Activated T-cell treated with anti-CD3 and anti-CD28 coated beads, Interleukin-2, amount 50 U/mL, for 24 hours (primary cell): ENCODE measurements around the gene ADAM17.
"Not testable (repeated sequence)": the region's sequence is repeated elsewhere in the genome, so short reads cannot be mapped to it uniquely, and the experiment has no call there.

Source experiments
- DNase-seq: peaks from one replicate; pipeline ENCODE4 v3.0.0-alpha.2; 2020
- H3K27ac Mint-ChIP-seq: 2 replicates; pipeline ENCODE4 v1.8.0; 2020; ENCODE audit warnings: mild to moderate bottlenecking, mixed read lengths
- H3K27me3 Mint-ChIP-seq: 2 replicates; pipeline ENCODE4 v1.8.0; 2020; ENCODE audit warnings: mixed read lengths
- H3K36me3 Mint-ChIP-seq: 2 replicates; pipeline ENCODE4 v1.8.0; 2020; ENCODE audit warnings: low read depth, mixed read lengths
- H3K4me1 Mint-ChIP-seq: 2 replicates; pipeline ENCODE4 v1.8.0; 2020; ENCODE audit warnings: low read depth, mixed read lengths
- H3K4me3 Mint-ChIP-seq: 2 replicates; pipeline ENCODE4 v1.8.0; 2020; ENCODE audit warnings: mild to moderate bottlenecking, moderate library complexity, mixed read lengths
- H3K9me3 Mint-ChIP-seq: 2 replicates; pipeline ENCODE4 v1.8.0; 2020; ENCODE audit warnings: mixed read lengths

The ADAM17 gene

GRCh38 chr2:9518780-9519179 lies 36.9 kb downstream of the ADAM17 start:
- DNase-seq = no peak
- H3K36me3 Mint-ChIP-seq = peaks cover 78% of the 10 kb centered on the region
- peaks cover 2% of the 10 kb centered on the region for H3K4me1 Mint-ChIP-seq
- no peaks in the 10 kb centered on the region for H3K27me3 Mint-ChIP-seq
- no peak overlapping the region for H3K4me3 Mint-ChIP-seq
- no peaks in the 10 kb centered on the region for H3K9me3 Mint-ChIP-seq
- peak overlapping the region; percentile 75 for H3K27ac Mint-ChIP-seq

DNA sequence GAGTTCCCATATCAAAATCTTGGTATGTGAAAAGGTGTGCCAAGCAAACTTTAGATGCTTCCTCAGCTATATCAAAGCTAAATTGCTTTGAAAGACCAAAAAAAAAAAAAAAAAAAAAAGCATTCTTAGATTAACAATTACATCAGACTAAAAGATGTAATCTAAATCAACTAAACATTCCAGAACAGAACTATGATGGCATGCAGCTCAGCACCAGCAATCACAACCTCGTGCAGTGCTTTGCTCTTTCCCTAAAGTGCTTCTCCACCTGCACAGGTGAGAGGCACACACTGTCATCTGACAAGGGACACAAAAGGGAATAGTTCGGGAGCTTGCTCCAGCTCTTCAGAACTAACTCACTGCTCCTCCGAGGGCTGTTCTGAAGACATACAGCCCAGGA lies 37.5 kb downstream of the ADAM17 start:
- no peak for DNase-seq
- peaks cover 2% of the 10 kb centered on the region for H3K4me1 Mint-ChIP-seq
- H3K27ac Mint-ChIP-seq = no peak overlapping the region
- no peaks in the 10 kb centered on the region for H3K27me3 Mint-ChIP-seq
- no peaks in the 10 kb centered on the region for H3K9me3 Mint-ChIP-seq
- no peak overlapping the region for H3K4me3 Mint-ChIP-seq
- H3K36me3 Mint-ChIP-seq = peaks cover 78% of the 10 kb centered on the region

GRCh38 chr2:9517118-9517782 lies 38.4 kb downstream of the ADAM17 start:
- H3K9me3 Mint-ChIP-seq = no peaks in the 10 kb centered on the region
- H3K27me3 Mint-ChIP-seq = no peaks in the 10 kb centered on the region
- peaks cover 2% of the 10 kb centered on the region for H3K4me1 Mint-ChIP-seq
- H3K4me3 Mint-ChIP-seq = no peak overlapping the region
- peaks cover 82% of the 10 kb centered on the region for H3K36me3 Mint-ChIP-seq
- no peak for DNase-seq
- H3K27ac Mint-ChIP-seq = peak overlapping the region; percentile 19

- H3K4me1 Mint-ChIP-seq, H3K27me3 Mint-ChIP-seq, H3K27ac Mint-ChIP-seq, H3K4me3 Mint-ChIP-seq, H3K9me3 Mint-ChIP-seq, DNase-seq: not testable (repeated sequence)
- H3K36me3 Mint-ChIP-seq = peaks cover 71% of the 10 kb centered on the region
These were observed 41.7 kb downstream of the ADAM17 start for GRCh38 chr2:9513946-9514345.

- no peak overlapping the region for H3K4me3 Mint-ChIP-seq
- no peak overlapping the region for H3K27ac Mint-ChIP-seq
- H3K27me3 Mint-ChIP-seq = no peaks in the 10 kb centered on the region
- no peaks in the 10 kb centered on the region for H3K4me1 Mint-ChIP-seq
- peaks cover 78% of the 10 kb centered on the region for H3K36me3 Mint-ChIP-seq
- no peaks in the 10 kb centered on the region for H3K9me3 Mint-ChIP-seq
- DNase-seq = no peak
These were observed 46.7 kb downstream of the ADAM17 start for GRCh38 chr2:9508931-9509330.

GRCh38 chr2:9498210-9498609 lies 57.4 kb downstream of the ADAM17 start:
- peak overlapping the region; percentile 82 for H3K27ac Mint-ChIP-seq
- no peak overlapping the region for H3K4me3 Mint-ChIP-seq
- no peaks in the 10 kb centered on the region for H3K27me3 Mint-ChIP-seq
- peaks cover 39% of the 10 kb centered on the region for H3K4me1 Mint-ChIP-seq
- no peaks in the 10 kb centered on the region for H3K9me3 Mint-ChIP-seq
- peaks cover 89% of the 10 kb centered on the region for H3K36me3 Mint-ChIP-seq
- DNase-seq = no peak

DNA sequence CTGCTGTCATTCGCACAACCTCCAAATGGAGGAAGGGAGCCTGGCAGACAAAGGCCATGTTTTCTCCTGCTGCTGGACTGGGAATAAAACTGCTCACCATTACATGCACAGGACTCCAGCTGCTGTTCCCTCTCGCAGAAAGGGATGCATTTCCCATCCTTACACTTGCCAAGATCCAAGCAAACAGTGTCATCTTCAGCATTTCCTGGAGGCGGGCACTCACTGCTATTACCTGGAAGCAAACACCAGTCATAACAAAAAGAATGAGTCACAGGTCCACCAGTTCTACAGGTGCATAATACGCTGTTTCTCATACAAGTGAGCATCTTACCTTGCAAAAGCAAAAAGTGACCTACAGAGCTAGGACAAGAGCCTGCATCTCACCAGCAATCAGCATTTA lies 58.6 kb downstream of the ADAM17 start:
- H3K27ac Mint-ChIP-seq = peak overlapping the region; percentile 85
- peaks cover 47% of the 10 kb centered on the region for H3K4me1 Mint-ChIP-seq
- H3K36me3 Mint-ChIP-seq = peaks cover 89% of the 10 kb centered on the region
- no peaks in the 10 kb centered on the region for H3K27me3 Mint-ChIP-seq
- no peaks in the 10 kb centered on the region for H3K9me3 Mint-ChIP-seq
- H3K4me3 Mint-ChIP-seq = no peak overlapping the region
- no peak for DNase-seq

DNA sequence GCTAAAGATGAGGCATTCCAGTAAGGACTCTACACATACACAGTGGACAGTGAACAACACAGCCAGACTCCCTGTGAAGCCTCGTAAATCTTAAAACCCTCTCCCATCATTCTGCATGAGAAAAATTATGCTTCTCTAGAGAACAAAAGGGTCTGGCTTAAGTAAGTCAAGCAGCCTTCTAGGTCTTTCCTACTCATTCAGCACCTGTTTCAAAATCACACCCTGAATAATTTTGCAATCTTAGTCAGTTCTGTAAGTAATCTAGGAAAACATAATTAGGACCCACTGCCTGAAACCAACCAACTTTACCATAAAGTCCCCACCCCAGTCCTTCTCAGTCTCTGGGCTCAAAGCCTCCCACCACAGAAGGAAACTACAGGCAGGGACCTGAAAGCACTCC lies 61.5 kb downstream of the ADAM17 start:
- H3K27me3 Mint-ChIP-seq = no peaks in the 10 kb centered on the region
- peak overlapping the region; percentile 85 for H3K27ac Mint-ChIP-seq
- no peak overlapping the region for H3K4me3 Mint-ChIP-seq
- no peak for DNase-seq
- peaks cover 56% of the 10 kb centered on the region for H3K4me1 Mint-ChIP-seq
- H3K9me3 Mint-ChIP-seq = no peaks in the 10 kb centered on the region
- H3K36me3 Mint-ChIP-seq = peaks cover 90% of the 10 kb centered on the region

DNA sequence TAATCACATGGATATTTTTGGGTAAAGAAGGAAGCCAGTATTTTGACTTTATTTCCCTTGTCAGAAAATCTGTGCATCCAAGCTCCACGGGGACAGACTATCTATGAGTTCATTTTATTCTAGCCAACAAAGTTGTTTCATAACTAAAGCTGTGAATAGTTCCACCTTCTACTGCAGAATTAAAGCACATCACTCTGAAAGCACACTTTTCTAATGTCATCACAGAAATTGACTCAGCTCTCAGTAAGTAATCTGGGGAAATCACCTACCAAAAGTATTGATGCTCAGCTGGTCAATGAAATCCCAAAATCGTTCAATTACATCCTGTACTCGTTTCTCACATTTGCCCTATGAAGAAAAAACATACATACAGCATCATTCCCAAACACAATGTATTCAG lies 62.2 kb downstream of the ADAM17 start:
- H3K27me3 Mint-ChIP-seq = no peaks in the 10 kb centered on the region
- H3K4me3 Mint-ChIP-seq = peak overlapping the region; percentile 3
- H3K9me3 Mint-ChIP-seq = no peaks in the 10 kb centered on the region
- peaks cover 60% of the 10 kb centered on the region for H3K4me1 Mint-ChIP-seq
- H3K27ac Mint-ChIP-seq = peak overlapping the region; percentile 85
- DNase-seq = no peak
- peaks cover 90% of the 10 kb centered on the region for H3K36me3 Mint-ChIP-seq

- peak overlapping the region; percentile 85 for H3K27ac Mint-ChIP-seq
- H3K36me3 Mint-ChIP-seq = peaks cover 90% of the 10 kb centered on the region
- H3K27me3 Mint-ChIP-seq = no peaks in the 10 kb centered on the region
- H3K9me3 Mint-ChIP-seq = no peaks in the 10 kb centered on the region
- peaks cover 62% of the 10 kb centered on the region for H3K4me1 Mint-ChIP-seq
- no peak for DNase-seq
- H3K4me3 Mint-ChIP-seq = no peak overlapping the region
These were observed 62.7 kb downstream of the ADAM17 start for GRCh38 chr2:9492927-9493326.

GRCh38 chr2:9490789-9491188 lies 64.8 kb downstream of the ADAM17 start:
- no peak for DNase-seq
- peak overlapping the region; percentile 48 for H3K27ac Mint-ChIP-seq
- H3K9me3 Mint-ChIP-seq = no peaks in the 10 kb centered on the region
- H3K4me3 Mint-ChIP-seq = no peak overlapping the region
- peaks cover 55% of the 10 kb centered on the region for H3K4me1 Mint-ChIP-seq
- no peaks in the 10 kb centered on the region for H3K27me3 Mint-ChIP-seq
- peaks cover 95% of the 10 kb centered on the region for H3K36me3 Mint-ChIP-seq

- Mint-ChIP-seq H3K4me3 (no peak overlapping the region), H3K27me3 (no peaks in the 10 kb centered on the region), H3K27ac (peak overlapping the region; percentile 87), H3K9me3 (no peaks in the 10 kb centered on the region), H3K36me3 (peaks cover 100% of the 10 kb centered on the region), H3K4me1 (peaks cover 43% of the 10 kb centered on the region)
- DNase-seq = no peak
These were observed 66.8 kb downstream of the ADAM17 start for GRCh38 chr2:9488583-9489547.

DNA sequence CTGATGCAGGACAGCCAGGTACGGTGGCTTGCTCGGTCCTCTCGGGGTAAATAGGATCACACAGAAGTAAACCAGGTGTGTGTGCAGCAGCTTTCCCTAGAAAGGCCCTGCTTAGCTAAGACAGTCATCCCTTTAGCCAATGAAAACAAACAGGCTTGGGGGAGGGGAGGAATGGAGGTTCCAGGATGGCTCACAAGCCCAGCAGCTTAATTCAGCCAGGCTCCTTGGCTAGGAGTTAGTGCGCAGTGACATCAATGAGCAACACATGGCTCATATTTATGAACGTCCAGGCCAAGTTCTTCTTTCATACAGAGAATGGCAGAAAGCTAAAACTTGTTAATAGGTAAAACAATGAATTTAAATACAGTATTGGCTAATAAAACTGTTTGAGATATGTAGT lies 71.1 kb downstream of the ADAM17 start:
- Mint-ChIP-seq H3K4me3 (no peak overlapping the region), H3K27me3 (no peaks in the 10 kb centered on the region), H3K27ac (peak overlapping the region; percentile 60), H3K4me1 (peaks cover 29% of the 10 kb centered on the region), H3K9me3 (no peaks in the 10 kb centered on the region), H3K36me3 (peaks cover 94% of the 10 kb centered on the region)
- no peak for DNase-seq

DNA sequence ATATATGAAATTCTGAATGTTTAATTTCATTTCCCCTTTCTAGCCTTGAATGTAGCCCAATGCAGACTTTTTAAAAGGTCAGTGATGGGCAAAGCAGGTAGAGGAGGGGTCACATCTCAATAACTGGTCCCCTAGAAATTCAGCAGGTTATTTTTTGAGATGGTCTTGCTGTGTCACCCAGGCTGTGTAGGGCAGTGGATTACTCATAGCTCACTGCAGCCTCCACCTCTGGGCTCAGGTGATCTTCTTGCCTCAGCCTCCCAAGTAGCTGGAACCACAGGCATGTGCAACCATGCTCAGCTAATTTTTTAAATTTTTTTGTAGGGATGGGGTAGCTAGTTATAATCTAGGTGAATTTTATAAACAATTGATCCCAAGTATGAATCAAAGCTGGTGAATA lies 72.5 kb downstream of the ADAM17 start:
- Mint-ChIP-seq H3K27me3 (no peaks in the 10 kb centered on the region), H3K4me1 (peaks cover 27% of the 10 kb centered on the region), H3K4me3 (no peak overlapping the region), H3K9me3 (no peaks in the 10 kb centered on the region), H3K36me3 (peaks cover 94% of the 10 kb centered on the region), H3K27ac (peak overlapping the region; percentile 80)
- DNase-seq = no peak

- Mint-ChIP-seq H3K4me1 (peaks cover 46% of the 10 kb centered on the region), H3K4me3 (no peak overlapping the region), H3K9me3 (no peaks in the 10 kb centered on the region), H3K36me3 (peaks cover 93% of the 10 kb centered on the region), H3K27me3 (no peaks in the 10 kb centered on the region), H3K27ac (peak overlapping the region; percentile 79)
- DNase-seq = no peak
These were observed 75.5 kb downstream of the ADAM17 start for GRCh38 chr2:9480157-9480556.
